Activated naive CD4-positive, alpha-beta T cell treated with anti-CD3 and anti-CD28 coated beads, Interleukin-2, amount 50 U/mL, for 24 hours (primary cell): ENCODE results near the gene C2orf80.
"Not testable (repeated sequence)": the region's sequence is repeated elsewhere in the genome, so short reads cannot be mapped to it uniquely, and the experiment has no call there.

ENCODE experiments used
- H3K27ac Mint-ChIP-seq: one replicate; pipeline ENCODE4 v1.8.0; 2021; ENCODE audit warnings: mild to moderate bottlenecking, mixed read lengths
- H3K27me3 Mint-ChIP-seq: one replicate; pipeline ENCODE4 v1.8.0; 2021; ENCODE audit warnings: mixed read lengths
- H3K36me3 Mint-ChIP-seq: one replicate; pipeline ENCODE4 v1.8.0; 2021; ENCODE audit warnings: mixed read lengths
- H3K4me1 Mint-ChIP-seq: one replicate; pipeline ENCODE4 v1.8.0; 2021; ENCODE audit warnings: mixed read lengths
- H3K4me3 Mint-ChIP-seq: one replicate; pipeline ENCODE4 v1.8.0; 2021; ENCODE audit warnings: mild to moderate bottlenecking, mixed read lengths
- H3K9me3 Mint-ChIP-seq: one replicate; pipeline ENCODE4 v1.8.0; 2021; ENCODE audit warnings: mixed read lengths

The C2orf80 gene

GRCh38 chr2:208129744-208130711, 59.8 kb downstream of the C2orf80 start, which contains the start of gene CRYGC:
CRYGC (minus strand) TSS chr2:208129828; CDS start chr2:208129792, 36 bp downstream.
- Mint-ChIP-seq H3K27ac (no peak within 1 kb of the TSS), H3K4me1 (peaks cover 3% of the 10 kb centered on the region), H3K36me3 (no peaks in the 10 kb centered on the region), H3K27me3 (peaks cover 15% of the 10 kb centered on the region), H3K4me3 (no peak within 1 kb of the TSS), H3K9me3 (peaks cover 4% of the 10 kb centered on the region)

GRCh38 chr2:208128136-208128535, 61.7 kb downstream of the C2orf80 start:
- peaks cover 10% of the 10 kb centered on the region for H3K4me1 Mint-ChIP-seq
- no peak overlapping the region for H3K4me3 Mint-ChIP-seq
- H3K27me3 Mint-ChIP-seq: peaks cover 25% of the 10 kb centered on the region
- H3K36me3 Mint-ChIP-seq: no peaks in the 10 kb centered on the region
- no peak overlapping the region for H3K27ac Mint-ChIP-seq
- peaks cover 4% of the 10 kb centered on the region for H3K9me3 Mint-ChIP-seq

DNA sequence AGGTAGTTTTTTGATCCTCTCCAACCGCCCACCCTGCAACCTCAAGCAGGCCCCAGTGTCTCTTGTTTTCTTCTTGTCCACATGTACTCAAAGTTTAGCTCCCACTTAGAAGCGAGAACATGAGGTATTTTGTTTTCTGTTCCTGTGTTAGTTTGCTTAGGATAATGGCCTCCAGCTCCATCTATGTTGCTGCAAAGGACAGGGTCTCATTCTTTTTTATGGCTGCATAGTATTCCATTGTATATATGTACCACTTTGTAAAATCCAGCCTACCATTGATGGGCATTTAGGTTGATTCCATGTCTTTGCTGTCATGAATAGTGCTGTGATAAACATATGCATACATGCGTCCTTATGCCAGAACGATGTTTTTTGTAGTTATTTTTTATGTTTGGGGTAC, 62.7 kb downstream of the C2orf80 start:
- Mint-ChIP-seq H3K4me1 (peaks cover 10% of the 10 kb centered on the region), H3K36me3 (no peaks in the 10 kb centered on the region), H3K9me3 (peaks cover 4% of the 10 kb centered on the region), H3K27ac (no peak overlapping the region), H3K27me3 (peaks cover 25% of the 10 kb centered on the region), H3K4me3 (no peak overlapping the region)

- Mint-ChIP-seq H3K27ac (no peak overlapping the region), H3K27me3 (peaks cover 27% of the 10 kb centered on the region), H3K4me1 (peaks cover 10% of the 10 kb centered on the region), H3K36me3 (no peaks in the 10 kb centered on the region), H3K4me3 (no peak overlapping the region), H3K9me3 (peaks cover 4% of the 10 kb centered on the region)
Measured at GRCh38 chr2:208125251-208125650, 64.6 kb downstream of the C2orf80 start.

GRCh38 chr2:208124013-208124715, 65.7 kb downstream of the C2orf80 start, which contains the start of gene CRYGD:
CRYGD (minus strand) TSS chr2:208124524; CDS start chr2:208124473, 51 bp downstream.
- H3K9me3 Mint-ChIP-seq, H3K27ac Mint-ChIP-seq, H3K36me3 Mint-ChIP-seq, H3K4me1 Mint-ChIP-seq: not testable (repeated sequence)
- peak within 1 kb of the TSS; percentile 51 for H3K4me3 Mint-ChIP-seq
- H3K27me3 Mint-ChIP-seq: peaks cover 27% of the 10 kb centered on the region

DNA sequence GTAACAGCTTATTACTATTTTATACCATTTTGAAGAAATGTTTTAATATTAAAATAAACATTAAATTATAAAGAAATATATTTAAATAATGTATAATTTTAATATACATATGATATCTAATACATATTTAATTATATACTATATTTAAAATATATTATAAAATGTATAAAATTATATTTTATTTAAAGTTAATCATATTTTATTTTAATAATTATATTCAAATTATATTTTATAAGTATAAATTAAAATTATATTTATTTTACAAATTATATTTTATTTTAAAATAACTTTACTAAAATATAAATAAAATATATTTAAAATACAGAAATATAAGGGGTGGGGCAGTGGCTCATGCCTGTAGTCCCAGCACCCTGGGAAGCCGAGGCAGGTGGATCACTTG, 67.6 kb downstream of the C2orf80 start:
- Mint-ChIP-seq H3K36me3 (no peaks in the 10 kb centered on the region), H3K4me1 (peaks cover 10% of the 10 kb centered on the region), H3K27me3 (peaks cover 24% of the 10 kb centered on the region), H3K27ac (no peak overlapping the region), H3K9me3 (peaks cover 3% of the 10 kb centered on the region), H3K4me3 (no peak overlapping the region)

- no peak overlapping the region for H3K4me3 Mint-ChIP-seq
- no peaks in the 10 kb centered on the region for H3K9me3 Mint-ChIP-seq
- H3K36me3 Mint-ChIP-seq: no peaks in the 10 kb centered on the region
- no peak overlapping the region for H3K27ac Mint-ChIP-seq
- peaks cover 5% of the 10 kb centered on the region for H3K27me3 Mint-ChIP-seq
- peaks cover 4% of the 10 kb centered on the region for H3K4me1 Mint-ChIP-seq
Measured at GRCh38 chr2:208118918-208119317, 70.9 kb downstream of the C2orf80 start.

- H3K4me3 Mint-ChIP-seq, H3K36me3 Mint-ChIP-seq, H3K4me1 Mint-ChIP-seq, H3K9me3 Mint-ChIP-seq, H3K27me3 Mint-ChIP-seq: not testable (repeated sequence)
- H3K27ac Mint-ChIP-seq: peak overlapping the region; percentile 24
Measured at GRCh38 chr2:208117390-208117789, 72.4 kb downstream of the C2orf80 start.
